ENCODE data around the gene GNG10. TPM values are rescaled to one million over a fixed set of nuclear protein-coding genes. Genes with fewer than 3 reads are reported as not detected.

Gene GNG10
- total RNA-seq, 1 donor = 144 TPM

GRCh38 chr9:111715471-111715870 lies 54.1 kb downstream of the GNG10 start:
- no peak overlapping the region for H3K4me3 ChIP-seq (ENCODE audit: low read depth, low read length)
- TF ChIP-seq CTCF (IDR thresholded peaks at IDR 0.05; ENCODE audit: insufficient read depth, low read length) = no peak

GRCh38 chr9:111719541-111719940 lies 58.1 kb downstream of the GNG10 start:
- no peak overlapping the region for H3K4me3 ChIP-seq (ENCODE audit: low read depth, low read length)
- no peak for DNase-seq (ENCODE audit: low read depth)
- TF ChIP-seq CTCF (IDR thresholded peaks at IDR 0.05; ENCODE audit: insufficient read depth, low read length) = no peak

More at GRCh38 chr9:111715471-111715870, 54.1 kb downstream of the GNG10 start:
- DNase-seq (ENCODE audit: low read depth) = peak; percentile 86

Other genes with a start within 250 kb of the GNG10 start
- gene ECPAS, start 177.2 kb upstream of the GNG10 start, total RNA-seq (ENCODE audit: low replicate concordance) = 103 and 114 TPM in 2 replicates
- 2.6 and 8.8 TPM in 2 replicates for gene ZNF483, start 136.4 kb upstream of the GNG10 start, total RNA-seq (ENCODE audit: low replicate concordance)
- gene PTGR1, start 62.0 kb upstream of the GNG10 start, total RNA-seq (ENCODE audit: low replicate concordance) = 76.0 and 88.4 TPM in 2 replicates
- gene DNAJC25, start 30.3 kb upstream of the GNG10 start, total RNA-seq (ENCODE audit: low replicate concordance) = 12.7 and 18.7 TPM in 2 replicates
- gene SHOC1, start 133.3 kb downstream of the GNG10 start, total RNA-seq (ENCODE audit: low replicate concordance) = 0.09 TPM in 1 of 2 replicates, not detected in the other
- gene UGCG, start 235.2 kb downstream of the GNG10 start, total RNA-seq (ENCODE audit: low replicate concordance) = 51.6 and 70.9 TPM in 2 replicates

All from fibroblast of the aortic adventitia (primary cell).